B cell (primary cell): ENCODE results near the gene FARP1. TPM values are rescaled to one million over a fixed set of nuclear protein-coding genes. Genes with fewer than 3 reads are reported as not detected.

ENCODE experiments used
- ATAC-seq: fragments of 200-7000 bp; cut with Tn5 transposase; one replicate; pipeline ENCODE4 v1.10.0; 2021; ENCODE audit warnings: low read depth, mild to moderate bottlenecking, moderate number of reproducible peaks, moderate library complexity
- CTCF ChIA-PET: fragments of 350-600 bp; sonication (Branson Sonifier 250); formaldehyde crosslinking; loops from one replicate; lab custom pipeline; 2021; ENCODE audit warnings: antibody characterized with exemption, inconsistent platforms; lab: Charles Lee
- POLR2A ChIA-PET: fragments of 350-600 bp; sonication (Branson Sonifier 250); formaldehyde crosslinking; loops from one replicate; lab custom pipeline; 2021; ENCODE audit warnings: antibody characterized with exemption; lab: Charles Lee
- DNase-seq: peaks from one replicate; pipeline ENCODE4 v3.0.0; 2013
- H2AFZ ChIP-seq: 2 replicates; pipeline ENCODE4 v1.6.1; 2012; ENCODE audit warnings: mild to moderate bottlenecking, low read depth, low read length; ENCODE audit not compliant: insufficient read depth, poor library complexity, severe bottlenecking
- H3K27ac ChIP-seq, 2 donors: 1 replicate in 1 of 2; 2 replicates in 1 of 2; pipeline ENCODE4 v1.5.1; 2012 to 2013; ENCODE audit warnings: low read length in 2 of 2, mild to moderate bottlenecking in 2 of 2, moderate library complexity in 1 of 2
- H3K27me3 ChIP-seq, 4 experiments: fragments of 200-600 bp in 1 of 4; sonication (generic) in 1 of 4; replicated peaks in 1 of 4; 1 replicate in 2 of 4; 2 replicates in 2 of 4; pipeline versions ENCODE4 v1.6.1 to v1.7.0; 2013 to 2016; ENCODE audit warnings: low read length in 3 of 4, mild to moderate bottlenecking in 2 of 4, mixed read lengths in 1 of 4, moderate library complexity in 1 of 4; ENCODE audit not compliant: insufficient read depth in 4 of 4, control insufficient read depth in 3 of 4; ENCODE audit errors: control extremely low read depth in 1 of 4
- H3K36me3 ChIP-seq, 2 experiments: replicated peaks in 1 of 2; 1 replicate in 1 of 2; 2 replicates in 1 of 2; pipeline versions ENCODE4 v1.6.1 to v1.7.1; 2013; ENCODE audit warnings: low read length in 1 of 2; ENCODE audit not compliant: insufficient read depth in 2 of 2, control insufficient read depth in 1 of 2; ENCODE audit errors: control extremely low read depth in 1 of 2, extremely low read depth in 1 of 2
- H3K4me1 ChIP-seq, 2 donors: fragments of 200-600 bp in 1 of 2; sonication (generic) in 1 of 2; 1 replicate in 1 of 2; 2 replicates in 1 of 2; pipeline versions ENCODE4 v1.5.1 to v1.6.1; 2013 to 2017; ENCODE audit warnings: low read length in 2 of 2; ENCODE audit not compliant: control insufficient read depth in 2 of 2, insufficient read depth in 2 of 2
- H3K4me2 ChIP-seq: replicated peaks from 2 replicates; pipeline ENCODE3; 2012; ENCODE audit warnings: mild to moderate bottlenecking, low read depth, low read length; ENCODE audit not compliant: poor library complexity, severe bottlenecking
- H3K4me3 ChIP-seq, 5 experiments: fragments of 200-600 bp in 1 of 5; sonication (generic) in 1 of 5; 1 replicate in 3 of 5; 2 replicates in 2 of 5; pipeline versions ENCODE4 v1.5.1 to v1.7.0; 2011 to 2016; ENCODE audit warnings: low read length in 4 of 5, mild to moderate bottlenecking in 4 of 5, low read depth in 2 of 5, control low read depth in 1 of 5, moderate library complexity in 1 of 5; ENCODE audit not compliant: insufficient read depth in 1 of 5; ENCODE audit errors: control extremely low read depth in 1 of 5, extremely low read depth in 1 of 5
- H3K79me2 ChIP-seq: fragments of 200-600 bp; sonication (generic); one replicate; pipeline ENCODE4 v1.6.0; 2016; ENCODE audit warnings: low read length; ENCODE audit not compliant: control insufficient read depth, insufficient read depth
- H3K9ac ChIP-seq: fragments of 200-600 bp; sonication (generic); 2 replicates; pipeline ENCODE4 v1.6.1; 2017; ENCODE audit warnings: mild to moderate bottlenecking, low read length, moderate library complexity
- H3K9me3 ChIP-seq, 3 donors: one replicate each; pipeline versions ENCODE4 v1.6.1 to v1.7.1; 2013; ENCODE audit warnings: low read length in 2 of 3; ENCODE audit not compliant: control insufficient read depth in 2 of 3, insufficient read depth in 1 of 3; ENCODE audit errors: control extremely low read depth in 1 of 3
- H4K20me1 ChIP-seq: 2 replicates; pipeline ENCODE4 v1.6.0; 2012; ENCODE audit warnings: mild to moderate bottlenecking, low read length; ENCODE audit not compliant: insufficient read depth, control insufficient read depth, poor library complexity, severe bottlenecking
- H3K27ac Mint-ChIP-seq: one replicate; pipeline ENCODE4 v1.8.0; 2021; ENCODE audit warnings: mixed read lengths
- H3K27me3 Mint-ChIP-seq: one replicate; pipeline ENCODE4 v1.8.0; 2021; ENCODE audit warnings: mixed read lengths
- H3K4me1 Mint-ChIP-seq: one replicate; pipeline ENCODE4 v1.8.0; 2021; ENCODE audit warnings: mixed read lengths
- H3K4me3 Mint-ChIP-seq: one replicate; pipeline ENCODE4 v1.8.0; 2021; ENCODE audit warnings: mixed read lengths
- H3K9me3 Mint-ChIP-seq: one replicate; pipeline ENCODE4 v1.8.0; 2022; ENCODE audit warnings: mixed read lengths; ENCODE audit not compliant: insufficient read depth
- EZH2 ChIP-seq: IDR thresholded peaks from 2 replicates; pipeline ENCODE4 v1.6.1; 2012; ENCODE audit warnings: borderline replicate concordance, low read depth, mild to moderate bottlenecking, moderate library complexity, low read length; ENCODE audit not compliant: insufficient read depth, poor library complexity, severe bottlenecking
- WGBS: methylation state at CpG from one replicate; pipeline ENCODE4 v1.1.5; 2013; ENCODE audit warnings: missing lambda C conversion rate; ENCODE audit not compliant: insufficient coverage; 5-methylcytosine and 5-hydroxymethylcytosine counted together
- intact Hi-C: fragments of 100-400 bp; cut with micrococcal nuclease; formaldehyde crosslinking; loops from one replicate; pipeline ENCODE4 v1.10.0; 2022
- polyA plus RNA-seq: library from polyadenylated mRNA; depleted of rRNA; stranded (reverse); fragments of >200 nt; gene quantifications from 2 replicates; pipeline ENCODE4 v1.2.3, GENCODE V29; 2012
- total RNA-seq, 2 donors: library from RNA; stranded (reverse); fragments of 120-200 nt in 1 of 2; gene quantifications; 1 replicate in 1 of 2; 2 replicates in 1 of 2; pipeline versions ENCODE4 v1.2.3 to v1.2.4, GENCODE V29; 2013 to 2022
- TF ChIP-seq, protein P1 (sequence below): fragments of 200-600 bp; IDR thresholded peaks from one replicate; pipeline ENCODE4 v1.8.0; 2022; ENCODE audit warnings: antibody characterized with exemption, mild to moderate bottlenecking

Gene FARP1
- total and polyA plus RNA-seq, 2 donors (not counting 1 experiment from before 2014, with no cell fraction given): 0.15 to 1.5 TPM

DNA sequence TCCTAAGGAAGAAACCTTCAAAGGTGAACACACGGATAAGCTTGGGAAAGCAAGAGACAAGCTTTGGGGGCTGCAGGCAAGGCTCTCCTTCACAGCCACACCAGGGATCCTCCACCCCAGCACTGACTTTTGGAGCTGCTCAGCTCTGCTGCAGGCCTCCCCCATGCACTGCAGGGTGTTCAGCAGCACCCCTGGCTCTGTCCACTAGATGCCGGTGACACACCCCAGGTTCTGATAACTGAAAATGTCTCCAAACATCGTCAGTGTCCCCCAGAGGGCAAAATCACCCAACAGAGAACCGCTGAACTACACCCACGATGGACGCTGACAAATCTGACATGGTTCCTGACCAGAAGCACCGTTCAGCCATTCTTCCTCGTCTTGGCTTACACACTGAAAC lies 343.5 kb downstream of the FARP1 start:
- no peak overlapping the region for H2AFZ ChIP-seq
- peaks cover 100% of the 10 kb centered on the region for H3K79me2 ChIP-seq
- no peak overlapping the region for H3K27ac ChIP-seq
- Mint-ChIP-seq H3K4me3 (no peak overlapping the region), H3K27me3 (no peaks in the 10 kb centered on the region), H3K4me1 (peaks cover 88% of the 10 kb centered on the region), H3K9me3 (no peaks in the 10 kb centered on the region), H3K27ac (peak overlapping the region; percentile 13)
- H3K4me3 ChIP-seq: no peak overlapping the region
- intact Hi-C loops: loop anchor here (5.0 kb wide), 1 partner anchor 36 kb away; no protein-coding TSS in a partner anchor
- no peak for DNase-seq
- no peak overlapping the region for H3K9ac ChIP-seq
- H3K9me3 ChIP-seq: no peaks in the 10 kb centered on the region
- ChIA-PET POLR2A (no interaction called here), CTCF (interaction anchor here (0.8 to 4.0 kb wide), 2 partner anchors 37 to 166 kb away, joined by 3 to 23 read pairs; no protein-coding TSS in a partner anchor)
- peaks cover 0 to 15% of the 10 kb centered on the region in 2 experiments for H3K36me3 ChIP-seq
- peaks cover 45 to 77% of the 10 kb centered on the region in 2 donors for H3K4me1 ChIP-seq
- WGBS: 87% methylated on average over 8 of the region's 8 CpGs
- peaks cover 100% of the 10 kb centered on the region for H4K20me1 ChIP-seq
- H3K4me2 ChIP-seq: no peak overlapping the region
- H3K27me3 ChIP-seq: no peaks in the 10 kb centered on the region
- no peak for ATAC-seq
- TF ChIP-seq EZH2: no peak
- TF ChIP-seq, protein P1, sequence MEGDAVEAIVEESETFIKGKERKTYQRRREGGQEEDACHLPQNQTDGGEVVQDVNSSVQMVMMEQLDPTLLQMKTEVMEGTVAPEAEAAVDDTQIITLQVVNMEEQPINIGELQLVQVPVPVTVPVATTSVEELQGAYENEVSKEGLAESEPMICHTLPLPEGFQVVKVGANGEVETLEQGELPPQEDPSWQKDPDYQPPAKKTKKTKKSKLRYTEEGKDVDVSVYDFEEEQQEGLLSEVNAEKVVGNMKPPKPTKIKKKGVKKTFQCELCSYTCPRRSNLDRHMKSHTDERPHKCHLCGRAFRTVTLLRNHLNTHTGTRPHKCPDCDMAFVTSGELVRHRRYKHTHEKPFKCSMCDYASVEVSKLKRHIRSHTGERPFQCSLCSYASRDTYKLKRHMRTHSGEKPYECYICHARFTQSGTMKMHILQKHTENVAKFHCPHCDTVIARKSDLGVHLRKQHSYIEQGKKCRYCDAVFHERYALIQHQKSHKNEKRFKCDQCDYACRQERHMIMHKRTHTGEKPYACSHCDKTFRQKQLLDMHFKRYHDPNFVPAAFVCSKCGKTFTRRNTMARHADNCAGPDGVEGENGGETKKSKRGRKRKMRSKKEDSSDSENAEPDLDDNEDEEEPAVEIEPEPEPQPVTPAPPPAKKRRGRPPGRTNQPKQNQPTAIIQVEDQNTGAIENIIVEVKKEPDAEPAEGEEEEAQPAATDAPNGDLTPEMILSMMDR: no peak

DNA sequence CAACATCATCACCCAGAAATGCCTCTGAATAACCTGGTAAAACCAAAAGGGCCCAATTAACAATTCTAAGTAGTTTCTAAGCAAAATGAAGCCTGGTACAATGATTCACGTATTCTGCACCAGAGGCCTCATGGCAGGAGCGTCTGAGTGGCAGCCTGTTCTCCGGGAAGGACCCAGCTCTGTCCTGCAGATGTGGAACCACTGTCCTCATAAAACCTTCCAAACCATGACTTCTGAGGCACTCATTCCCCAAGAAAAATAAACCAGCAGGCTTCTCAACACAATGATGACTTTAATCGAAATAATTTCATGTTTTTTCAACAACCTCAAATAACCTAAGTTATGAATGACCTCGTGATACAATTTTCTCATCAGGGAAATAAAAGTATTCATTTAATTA lies 344.1 kb downstream of the FARP1 start:
- WGBS: 88% methylated on average over 3 of the region's 5 CpGs
- no peak overlapping the region for H3K4me3 Mint-ChIP-seq
- Histone ChIP-seq H4K20me1 (peaks cover 99% of the 10 kb centered on the region), H3K27me3 (no peaks in the 10 kb centered on the region), H3K9me3 (no peaks in the 10 kb centered on the region), H3K4me3 (no peak overlapping the region), H3K4me1 (peaks cover 46 to 74% of the 10 kb centered on the region in 2 donors), H3K79me2 (peaks cover 100% of the 10 kb centered on the region), H3K4me2 (peak overlapping the region; percentile 59), H3K9ac (no peak overlapping the region), H2AFZ (no peak overlapping the region), H3K27ac (no peak overlapping the region), H3K36me3 (peaks cover 0 to 9% of the 10 kb centered on the region in 2 experiments)
- H3K4me1 Mint-ChIP-seq: peaks cover 88% of the 10 kb centered on the region
- ATAC-seq (no peak), DNase-seq (no peak)
- TF ChIP-seq EZH2: no peak
- TF ChIP-seq, protein P1: no peak
- POLR2A ChIA-PET: interaction anchor here (1.0 kb wide), 1 partner anchor 22 kb away, joined by 4 read pairs; no protein-coding TSS in a partner anchor
- intact Hi-C loops: loop anchor here (5.0 kb wide), 1 partner anchor 35 kb away; no protein-coding TSS in a partner anchor
- no peaks in the 10 kb centered on the region for H3K9me3 Mint-ChIP-seq
- CTCF ChIA-PET: interaction anchor here (1.2 to 4.0 kb wide), 2 partner anchors 33 to 165 kb away, joined by 3 to 23 read pairs; no protein-coding TSS in a partner anchor
- H3K27me3 Mint-ChIP-seq: no peaks in the 10 kb centered on the region
- H3K27ac Mint-ChIP-seq: no peak overlapping the region
